GM12892 (cell line): ENCODE measurements around the gene PCIF1.
"Not testable (repeated sequence)": the region's sequence is repeated elsewhere in the genome, so short reads cannot be mapped to it uniquely, and the experiment has no call there.

Source experiments
- DNase-seq: peaks from one replicate; pipeline ENCODE4 v3.0.0; 2011; ENCODE audit not compliant: insufficient read length
- FAIRE-seq: peaks from 2 replicates; lab custom pipeline; 2011; peaks lifted over from hg19 to GRCh38; lab: Jason Lieb, UNC
- POLR2A ChIP-seq: IDR thresholded peaks from 2 replicates; pipeline ENCODE4 v1.6.1; 2011; ENCODE audit warnings: low read depth, low read length, control low read depth
- POLR2AphosphoS5 ChIP-seq: IDR thresholded peaks from 2 replicates; pipeline ENCODE4 v1.6.1; 2011; ENCODE audit warnings: low read depth, low read length, control low read depth
- TAF1 ChIP-seq: IDR thresholded peaks from 2 replicates; pipeline ENCODE4 v1.6.1; 2011; ENCODE audit warnings: low read depth, mild to moderate bottlenecking, control low read depth, low read length, borderline replicate concordance

Gene PCIF1

DNA sequence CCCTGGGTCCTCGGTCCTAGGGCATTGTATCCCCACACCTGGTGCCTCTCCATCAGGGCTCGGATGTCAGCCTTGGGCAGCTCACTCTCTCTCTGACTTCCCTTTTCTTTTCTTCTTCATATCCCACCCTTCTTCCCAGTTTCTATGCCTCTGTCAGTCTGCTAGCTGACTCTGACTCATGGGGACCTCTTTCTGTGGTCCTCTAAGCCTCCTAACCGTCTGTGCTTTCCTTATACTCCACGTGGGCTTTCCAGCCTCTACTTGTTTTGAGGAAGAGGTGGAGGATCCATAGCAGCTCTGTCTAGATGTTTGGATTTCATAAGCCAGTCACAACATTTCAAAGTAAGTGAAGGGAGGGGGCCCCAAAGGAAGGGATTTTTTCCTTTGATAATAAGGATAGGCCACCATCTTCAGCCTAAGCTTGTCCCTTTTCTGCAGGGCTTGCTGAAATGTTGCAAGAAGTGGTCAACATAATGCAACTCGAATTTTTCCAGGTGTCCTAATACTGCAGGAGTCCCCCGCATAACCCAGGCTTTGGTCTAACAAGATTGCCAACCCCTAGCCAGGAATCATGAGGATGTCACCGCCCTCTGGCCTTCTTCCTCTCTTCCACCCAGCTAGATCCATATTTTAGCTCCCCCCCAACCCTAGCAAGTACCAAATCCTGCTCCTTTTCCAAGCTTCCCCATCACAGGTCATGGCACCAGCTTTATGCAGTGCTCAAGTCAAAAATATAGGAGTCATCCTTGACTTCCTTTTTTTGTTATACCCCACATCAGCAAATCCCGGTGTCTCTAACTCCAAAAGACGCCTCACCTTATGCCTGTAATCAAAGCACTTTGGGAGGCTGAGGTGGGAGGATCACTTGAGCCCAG, 13.8 kb upstream of the PCIF1 start:
- no peak for FAIRE-seq
- TF ChIP-seq POLR2A (no peak), POLR2AphosphoS5 (no peak), TAF1 (no peak)

DNA sequence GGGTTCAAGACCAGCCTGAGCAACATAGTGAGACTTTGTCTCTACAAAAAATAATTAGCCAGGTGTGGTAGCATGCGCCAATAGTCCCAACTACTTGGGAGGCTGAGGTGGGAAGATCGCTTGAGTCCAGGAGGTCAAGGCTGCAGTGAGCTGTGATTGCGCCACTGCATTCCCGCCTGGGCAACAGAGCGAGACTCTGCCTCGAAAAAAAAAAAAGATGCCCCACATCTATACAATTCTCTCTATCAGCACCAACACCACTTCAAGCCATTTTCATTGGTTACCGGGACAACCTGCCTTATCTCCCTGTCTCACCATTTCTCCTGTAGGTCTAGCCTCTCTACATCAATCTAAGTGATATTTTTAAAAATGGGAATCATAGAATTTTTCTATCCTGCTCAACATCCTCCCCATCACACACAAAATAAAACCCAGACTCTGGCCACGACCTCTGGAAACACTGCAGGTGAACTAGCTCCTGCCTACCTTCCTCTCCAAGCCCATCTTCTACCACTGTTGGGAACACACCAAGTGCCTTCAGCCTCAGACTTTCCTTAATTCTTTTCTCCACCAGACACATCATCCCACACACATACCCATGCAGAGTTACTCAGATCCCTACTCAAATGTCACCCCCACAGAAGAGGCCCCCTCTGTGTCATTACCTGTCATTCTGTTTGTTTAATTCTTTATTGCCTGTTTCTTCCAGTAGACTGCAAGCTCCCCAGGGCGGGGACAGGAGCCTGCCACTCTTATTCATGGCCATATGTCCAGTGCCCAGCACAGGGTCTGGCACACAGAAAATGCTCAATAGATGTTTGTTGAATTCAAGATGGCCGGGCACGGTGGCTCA, 12.9 kb upstream of the PCIF1 start:
- TF ChIP-seq TAF1 (no peak), POLR2A (no peak), POLR2AphosphoS5 (no peak)
- FAIRE-seq (no peak), DNase-seq (no peak)

More for the DNA sequence above, 13.8 kb upstream of the PCIF1 start:
- no peak for DNase-seq

- DNase-seq (no peak), FAIRE-seq (no peak)
- TF ChIP-seq POLR2A: no peak
- no peak for TF ChIP-seq TAF1
- TF ChIP-seq POLR2AphosphoS5: no peak
These were observed 9.9 kb upstream of the PCIF1 start for GRCh38 chr20:45924391-45925261.

DNA sequence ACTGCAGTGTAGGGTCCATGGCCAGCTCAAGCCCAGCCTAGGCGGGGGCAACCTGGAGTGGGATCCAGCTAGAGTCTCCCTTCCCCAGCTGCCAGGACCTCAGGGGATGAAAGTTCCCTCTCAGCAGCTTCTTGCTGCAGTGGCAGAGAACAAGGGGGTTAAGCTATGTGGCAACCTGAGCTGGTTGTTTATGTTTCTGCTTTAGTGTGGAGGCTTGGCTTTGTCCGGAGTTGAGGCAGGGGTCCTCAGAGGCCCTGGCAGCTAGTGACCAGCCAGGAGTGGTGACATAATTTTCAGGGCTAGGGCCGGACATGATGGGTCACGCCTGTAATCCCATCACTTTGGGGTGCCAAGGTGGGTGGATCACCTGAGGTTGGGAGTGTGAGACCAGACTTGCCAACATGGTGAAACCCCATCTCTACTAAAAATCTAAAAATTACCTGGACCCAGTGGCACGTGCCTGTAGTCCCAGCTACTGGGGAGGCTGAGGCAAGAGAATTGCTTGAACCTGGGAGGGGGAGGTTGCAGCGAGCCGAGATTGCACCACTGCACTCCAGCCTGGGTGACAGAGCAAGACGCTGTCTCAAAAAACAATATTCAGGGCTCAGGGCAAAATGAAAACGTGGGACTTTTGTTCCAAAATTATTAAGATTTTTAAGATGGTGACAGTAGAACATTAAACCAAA, 8.5 kb upstream of the PCIF1 start:
- FAIRE-seq (no peak), DNase-seq (no peak)
- no peak for TF ChIP-seq POLR2AphosphoS5
- TF ChIP-seq POLR2A: no peak
- TF ChIP-seq TAF1: no peak

GRCh38 chr20:45926731-45927070, 7.8 kb upstream of the PCIF1 start:
- DNase-seq (no peak), FAIRE-seq (no peak)
- TF ChIP-seq POLR2AphosphoS5: no peak
- TF ChIP-seq POLR2A: no peak
- TF ChIP-seq TAF1: no peak

GRCh38 chr20:45927071-45927878, 7.2 kb upstream of the PCIF1 start:
- no peak for DNase-seq
- FAIRE-seq: no peak
- no peak for TF ChIP-seq POLR2AphosphoS5
- TF ChIP-seq TAF1: no peak
- no peak for TF ChIP-seq POLR2A

DNA sequence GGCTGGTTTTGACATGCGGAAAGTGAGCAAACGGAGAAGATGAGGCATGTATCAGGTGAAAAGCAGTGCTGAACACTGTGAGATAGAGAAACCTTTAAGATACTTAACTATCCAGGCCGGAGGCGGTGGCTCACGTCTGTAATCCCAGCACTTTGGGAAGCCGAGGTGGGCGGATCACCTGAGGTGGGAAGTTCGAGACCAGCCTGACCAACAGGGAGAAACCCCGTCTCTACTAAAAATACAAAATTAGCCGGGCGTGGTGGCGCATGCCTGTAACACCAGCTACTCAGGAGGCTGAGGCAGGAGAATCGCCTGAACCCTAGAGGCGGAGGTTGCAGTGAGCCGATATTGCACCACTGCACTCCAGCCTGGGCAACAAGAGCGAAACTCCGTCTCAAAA, 2.8 kb upstream of the PCIF1 start:
- not testable (repeated sequence) for FAIRE-seq

DNA sequence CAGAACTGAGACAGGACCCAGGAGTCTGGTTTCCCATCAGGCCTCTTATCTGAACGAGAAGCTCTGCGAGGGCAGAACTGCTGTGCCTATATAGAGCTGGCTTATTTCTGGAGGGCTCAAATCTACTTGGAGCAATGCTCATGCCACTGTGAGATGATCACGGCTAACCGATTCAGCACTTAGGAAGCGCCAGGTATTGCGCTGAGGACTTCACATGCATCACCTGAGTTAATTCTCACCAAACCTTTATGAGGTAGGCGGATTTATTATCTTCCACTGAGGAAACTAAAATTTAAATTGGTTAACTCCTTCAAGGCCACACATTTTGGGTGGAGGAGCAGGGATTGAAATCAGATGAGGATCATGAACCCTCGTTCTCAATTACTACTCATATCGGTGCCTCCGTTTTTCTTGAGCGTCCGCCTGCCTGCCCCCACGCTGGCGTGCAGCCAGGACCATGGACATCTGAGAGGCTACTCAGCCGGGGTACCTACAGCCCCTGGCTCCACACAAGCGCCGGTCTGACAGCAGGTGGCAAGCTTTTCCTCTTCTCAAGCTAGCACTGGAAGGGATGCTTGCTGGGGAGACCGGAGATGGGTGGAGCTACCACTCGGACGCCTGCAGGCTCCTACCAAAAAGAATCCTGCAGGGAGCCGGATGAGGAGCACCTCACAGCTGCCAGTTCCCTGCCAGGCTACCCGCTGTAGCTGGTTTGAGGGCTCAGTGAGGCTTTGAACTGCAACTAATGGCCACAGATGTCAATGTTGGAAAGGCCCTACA, 1.0 kb upstream of the PCIF1 start:
- peak; percentile 65 for DNase-seq
- FAIRE-seq: no peak
- TF ChIP-seq POLR2A (no peak), TAF1 (no peak), POLR2AphosphoS5 (no peak; the same call in 1 of the 2 replicates)

More for the DNA sequence above, 2.8 kb upstream of the PCIF1 start:
- DNase-seq: not testable (repeated sequence)

- no peak for FAIRE-seq
- TF ChIP-seq POLR2A (no peak), POLR2AphosphoS5 (no peak), TAF1 (no peak)
- peak; percentile 46 for DNase-seq
These were observed 367 bp upstream of the PCIF1 start for GRCh38 chr20:45934046-45934585.

DNA sequence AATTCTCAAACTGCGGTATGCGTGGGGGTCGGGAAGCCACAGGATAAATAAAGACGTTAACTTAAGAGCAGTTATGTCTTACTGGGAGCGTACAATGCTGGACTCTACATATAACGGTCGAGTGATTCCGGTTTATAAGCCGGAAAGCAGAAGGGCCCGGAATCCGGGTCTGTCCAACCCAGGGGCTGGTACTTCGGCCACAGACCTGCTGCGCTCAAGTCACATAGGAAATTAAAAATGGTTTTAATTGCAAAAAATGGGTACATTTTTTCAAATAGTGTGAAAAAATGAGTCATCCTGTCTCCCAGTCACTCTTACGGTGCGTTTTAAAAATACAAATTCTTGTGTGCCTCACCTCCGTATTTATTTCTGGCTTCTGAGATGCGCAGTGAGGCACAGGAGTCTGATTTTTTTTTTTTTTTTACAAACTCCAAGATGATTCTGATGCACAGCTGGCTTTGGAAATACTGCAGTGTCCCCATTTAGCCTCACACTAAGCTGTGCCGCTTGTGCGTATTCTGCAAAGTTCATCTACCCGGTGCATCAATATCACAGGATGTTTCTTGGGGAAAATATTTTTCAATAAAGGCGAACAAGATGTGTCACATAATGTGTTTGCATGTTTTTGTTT, 1.0 kb downstream of the PCIF1 start:
- no peak for DNase-seq
- FAIRE-seq: no peak
- TF ChIP-seq POLR2A (no peak), POLR2AphosphoS5 (no peak; the same call in 1 of the 2 replicates), TAF1 (no peak)
